Measurements from ENCODE around the gene ESYT1. TPM values are rescaled to one million over a fixed set of nuclear protein-coding genes. Genes with fewer than 3 reads are reported as not detected.

The ESYT1 gene
- total and polyA plus RNA-seq, 2 donors (not counting 3 experiments of a cell fraction or from before 2014, with no cell fraction given): 161 to 234 TPM

- BruUV-seq (replicated peaks): no TSS peak
- Histone ChIP-seq H3K79me2 (ENCODE audit: control insufficient read depth, insufficient read depth, low read length) (no peaks in the 10 kb centered on the region), H3K4me3 (replicated peaks in 1 of 3; ENCODE audit: insufficient read depth in 1 of 3, low read depth in 1 of 3, low read length in 3 of 3) (no peak overlapping the region), H3K9me1 (replicated peaks; ENCODE audit: control insufficient read depth, extremely low read depth, insufficient read depth, low read length) (no peaks in the 10 kb centered on the region), H3K27ac (ENCODE audit: insufficient read depth, low read depth, low read length) (no peak overlapping the region), H4K20me1 (replicated peaks; ENCODE audit: control insufficient read depth, extremely low read depth, insufficient read depth, low read length) (no peaks in the 10 kb centered on the region), H3K9me3 (replicated peaks; ENCODE audit: control insufficient read depth, insufficient read depth, low read length) (no peaks in the 10 kb centered on the region), H2AFZ (ENCODE audit: low read depth, low read length) (no peak overlapping the region), H3K27me3 (ENCODE audit: control insufficient read depth in 2 of 2, insufficient read depth in 2 of 2, low read length in 2 of 2) (peaks cover 2 to 4% of the 10 kb centered on the region in 2 experiments), H3K36me3 (ENCODE audit: control insufficient read depth in 2 of 2, extremely low read depth in 1 of 2, insufficient read depth in 2 of 2, low read length in 2 of 2) (no peaks in the 10 kb centered on the region), H3K4me1 (ENCODE audit: control insufficient read depth, extremely low read depth, insufficient read depth, low read length) (peaks cover 10% of the 10 kb centered on the region), H3K9ac (replicated peaks; ENCODE audit: extremely low read depth, insufficient read depth, low read length) (no peak overlapping the region), H3K4me2 (ENCODE audit: insufficient read depth, low read length) (no peak overlapping the region)
- dilution Hi-C loops (cut with MboI; ENCODE audit: extremely low pct_ligation_motif_present, low sequenced_read_pairs) (no loop called here), intact Hi-C loops (cut with micrococcal nuclease) (no loop called here)
- FAIRE-seq: no peak
- CTCF ChIA-PET: interaction anchor here (1.2 to 5.0 kb wide), 3 partner anchors 21 to 286 kb away, joined by 3 to 59 read pairs (median 3); partner anchors contain the start of gene PA2G4
- TF ChIP-seq FOS (IDR thresholded peaks at IDR 0.05; ENCODE audit: borderline replicate concordance, insufficient read depth, low read length) (no peak), POLR2AphosphoS5 (IDR thresholded peaks at IDR 0.05; ENCODE audit: insufficient read depth, low read depth, low read length) (no peak), GATA2 (IDR thresholded peaks at IDR 0.05; ENCODE audit: insufficient read depth, insufficient read length, low read depth, low read length) (no peak), MYC (IDR thresholded peaks at IDR 0.05; ENCODE audit: low read depth, low read length) (no peak), POLR2A (IDR thresholded peaks at IDR 0.05; ENCODE audit: low read depth, low read length) (no peak), EZH2 (IDR thresholded peaks at IDR 0.05; ENCODE audit: borderline replicate concordance, low read depth, low read length, severe bottlenecking) (no peak), JUN (IDR thresholded peaks at IDR 0.05; ENCODE audit: borderline replicate concordance, insufficient read depth, insufficient read length, low read depth) (no peak)
- TF ChIP-seq, protein P1, sequence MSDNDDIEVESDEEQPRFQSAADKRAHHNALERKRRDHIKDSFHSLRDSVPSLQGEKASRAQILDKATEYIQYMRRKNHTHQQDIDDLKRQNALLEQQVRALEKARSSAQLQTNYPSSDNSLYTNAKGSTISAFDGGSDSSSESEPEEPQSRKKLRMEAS (IDR thresholded peaks at IDR 0.05; ENCODE audit: insufficient read depth, insufficient read length): no peak
- TF ChIP-seq, protein P2, sequence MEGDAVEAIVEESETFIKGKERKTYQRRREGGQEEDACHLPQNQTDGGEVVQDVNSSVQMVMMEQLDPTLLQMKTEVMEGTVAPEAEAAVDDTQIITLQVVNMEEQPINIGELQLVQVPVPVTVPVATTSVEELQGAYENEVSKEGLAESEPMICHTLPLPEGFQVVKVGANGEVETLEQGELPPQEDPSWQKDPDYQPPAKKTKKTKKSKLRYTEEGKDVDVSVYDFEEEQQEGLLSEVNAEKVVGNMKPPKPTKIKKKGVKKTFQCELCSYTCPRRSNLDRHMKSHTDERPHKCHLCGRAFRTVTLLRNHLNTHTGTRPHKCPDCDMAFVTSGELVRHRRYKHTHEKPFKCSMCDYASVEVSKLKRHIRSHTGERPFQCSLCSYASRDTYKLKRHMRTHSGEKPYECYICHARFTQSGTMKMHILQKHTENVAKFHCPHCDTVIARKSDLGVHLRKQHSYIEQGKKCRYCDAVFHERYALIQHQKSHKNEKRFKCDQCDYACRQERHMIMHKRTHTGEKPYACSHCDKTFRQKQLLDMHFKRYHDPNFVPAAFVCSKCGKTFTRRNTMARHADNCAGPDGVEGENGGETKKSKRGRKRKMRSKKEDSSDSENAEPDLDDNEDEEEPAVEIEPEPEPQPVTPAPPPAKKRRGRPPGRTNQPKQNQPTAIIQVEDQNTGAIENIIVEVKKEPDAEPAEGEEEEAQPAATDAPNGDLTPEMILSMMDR (IDR thresholded peaks at IDR 0.05; ENCODE audit: extremely low read depth in 1 of 2, insufficient read depth in 1 of 2, low read depth in 1 of 2, low read length in 2 of 2): no peak
- no peak for DNase-seq (ENCODE audit: low read depth, low spot score)
- POLR2A ChIA-PET: no interaction called here
These were observed 45.7 kb upstream of the ESYT1 start for GRCh38 chr12:56082382-56082781.
